ENCODE results near the gene APLNR.

Gene APLNR

GRCh38 chr11:57191311-57192219 is 45.5 kb downstream of the APLNR start:
- Histone ChIP-seq H3K4me1 (ENCODE audit: control insufficient read depth in 1 of 2, insufficient read depth in 1 of 2, low read depth in 1 of 2, low read length in 1 of 2) (no peaks in the 10 kb centered on the region), H3K4me3 (ENCODE audit: low read depth in 1 of 2, low read length in 1 of 2) (no peak overlapping the region), H3K27ac (no peak overlapping the region), H3K36me3 (no peaks in the 10 kb centered on the region), H3K9me3 (no peaks in the 10 kb centered on the region), H3K27me3 (no peaks in the 10 kb centered on the region)
- no peak for TF ChIP-seq CTCF (IDR thresholded peaks at IDR 0.05)

GRCh38 chr11:57190548-57190947 is 46.5 kb downstream of the APLNR start:
- no peaks in the 10 kb centered on the region for H3K9me3 ChIP-seq
- no peaks in the 10 kb centered on the region for H3K4me1 ChIP-seq (ENCODE audit: control insufficient read depth in 1 of 2, insufficient read depth in 1 of 2, low read depth in 1 of 2, low read length in 1 of 2)
- no peak overlapping the region for H3K4me3 ChIP-seq (ENCODE audit: low read depth in 1 of 2, low read length in 1 of 2)
- no peak for TF ChIP-seq CTCF (IDR thresholded peaks at IDR 0.05)
- H3K36me3 ChIP-seq, result no peaks in the 10 kb centered on the region
- H3K27me3 ChIP-seq, result no peaks in the 10 kb centered on the region
- no peak overlapping the region for H3K27ac ChIP-seq

Data from neutrophil (primary cell).